ENCODE data around the gene DOCK2.

DOCK2 gene

DNA sequence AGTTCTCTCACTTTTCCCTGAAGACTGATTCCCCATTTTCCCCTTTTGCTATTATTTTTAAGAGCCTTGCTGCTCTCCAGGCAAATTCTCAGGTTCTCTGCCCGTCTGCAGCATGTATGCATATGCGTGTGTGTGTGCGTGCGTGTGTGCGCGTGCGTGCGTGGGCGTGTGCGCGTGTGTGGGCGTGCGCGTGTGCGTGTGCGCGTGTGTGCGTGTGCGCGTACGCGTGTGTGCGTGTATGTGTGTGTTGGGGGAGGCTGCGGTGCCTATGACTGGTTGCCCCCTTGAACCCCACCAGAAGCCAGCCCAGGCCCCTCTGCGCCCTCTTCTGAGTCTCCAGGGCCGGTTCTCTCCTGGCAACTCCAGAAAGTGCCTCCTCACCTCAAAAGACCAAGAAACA lies 467.6 kb downstream of the DOCK2 start:
- no peak for FAIRE-seq

DNA sequence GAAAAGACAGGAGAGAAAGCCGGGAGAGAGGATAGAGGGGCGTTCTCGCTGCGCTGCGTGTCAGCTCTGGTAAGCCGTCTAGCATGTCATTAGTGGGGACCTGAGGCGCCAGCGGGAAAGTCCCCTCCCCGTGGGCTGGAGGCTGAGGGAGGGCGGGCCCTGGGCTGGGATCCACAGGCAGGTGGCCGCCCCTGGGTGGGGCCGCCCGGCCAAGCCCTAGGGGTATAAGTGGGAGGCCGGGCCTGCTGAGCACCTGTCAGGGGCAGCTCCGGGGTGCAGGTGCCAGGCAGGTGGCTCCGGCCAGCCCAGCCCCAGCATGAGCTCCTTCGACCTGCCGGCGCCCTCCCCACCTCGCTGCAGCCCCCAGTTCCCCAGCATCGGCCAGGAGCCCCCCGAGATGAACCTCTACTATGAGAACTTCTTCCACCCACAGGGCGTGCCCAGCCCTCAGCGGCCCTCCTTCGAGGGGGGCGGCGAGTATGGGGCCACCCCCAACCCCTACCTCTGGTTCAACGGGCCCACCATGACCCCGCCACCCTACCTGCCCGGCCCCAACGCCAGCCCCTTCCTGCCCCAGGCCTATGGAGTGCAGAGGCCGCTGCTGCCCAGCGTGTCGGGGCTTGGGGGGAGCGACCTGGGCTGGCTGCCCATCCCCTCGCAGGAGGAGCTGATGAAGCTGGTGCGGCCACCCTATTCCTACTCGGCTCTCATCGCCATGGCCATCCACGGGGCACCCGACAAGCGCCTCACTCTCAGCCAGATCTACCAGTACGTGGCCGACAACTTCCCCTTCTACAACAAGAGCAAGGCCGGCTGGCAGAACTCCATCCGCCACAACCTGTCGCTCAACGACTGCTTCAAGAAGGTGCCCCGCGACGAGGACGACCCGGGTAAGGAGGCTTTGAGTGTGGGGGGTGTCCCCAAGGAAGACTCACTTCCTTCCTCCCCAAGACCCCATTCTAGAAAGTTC lies 468.9 kb downstream of the DOCK2 start, which contains the start of gene FOXI1:
Gene FOXI1, plus strand, starts transcription at position 256 of the 970 bp plus-strand sequence. Its CDS starts 61 bp downstream, at position 317.
- no peak for DNase-seq (ENCODE audit: insufficient read length, low spot score)
- no peak for FAIRE-seq

More for the DNA sequence above, 467.6 kb downstream of the DOCK2 start:
- no peak for DNase-seq (ENCODE audit: insufficient read length, low spot score)

DNA sequence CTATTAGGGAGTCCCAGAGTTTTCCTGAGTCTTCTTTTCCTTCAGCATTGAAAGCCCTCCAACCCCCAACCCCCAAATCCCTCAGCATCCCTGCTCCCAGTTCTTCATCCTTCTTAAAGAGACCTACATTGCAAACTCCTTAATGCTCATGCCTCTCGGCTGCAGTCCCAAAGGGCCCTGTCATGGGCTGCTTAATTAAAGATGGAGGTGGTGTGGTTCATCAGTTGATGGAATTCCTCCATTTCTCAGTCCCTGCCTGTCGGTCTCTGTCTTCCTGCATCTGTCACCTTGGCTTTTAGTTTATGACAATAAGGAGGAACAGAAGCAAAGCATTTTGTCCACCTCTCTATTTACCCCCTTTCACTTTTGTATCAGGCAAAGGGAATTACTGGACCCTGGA lies 470.6 kb downstream of the DOCK2 start:
- DNase-seq (ENCODE audit: insufficient read length, low spot score), result no peak
- no peak for FAIRE-seq

DNA sequence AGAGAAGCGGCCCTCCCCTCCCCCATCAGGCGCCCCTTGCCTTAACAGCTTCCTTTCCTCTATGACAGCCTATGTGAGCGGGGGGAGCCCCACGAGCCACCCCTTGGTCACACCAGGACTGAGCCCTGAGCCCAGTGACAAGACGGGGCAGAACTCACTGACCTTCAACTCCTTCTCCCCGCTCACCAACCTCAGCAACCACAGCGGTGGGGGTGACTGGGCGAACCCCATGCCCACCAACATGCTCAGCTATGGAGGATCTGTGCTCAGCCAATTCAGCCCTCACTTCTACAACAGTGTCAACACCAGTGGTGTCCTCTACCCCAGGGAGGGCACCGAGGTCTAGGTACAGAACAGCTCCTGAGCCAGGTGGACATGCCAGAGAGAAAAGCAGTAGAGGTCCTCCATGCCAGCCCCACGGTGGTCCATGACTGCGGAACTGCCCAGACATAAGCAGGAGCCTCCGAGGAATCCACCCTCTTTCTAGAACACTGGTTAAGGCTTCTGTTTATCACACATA lies 471.3 kb downstream of the DOCK2 start:
- DNase-seq (ENCODE audit: insufficient read length, low spot score) (no peak), FAIRE-seq (no peak)

DNA sequence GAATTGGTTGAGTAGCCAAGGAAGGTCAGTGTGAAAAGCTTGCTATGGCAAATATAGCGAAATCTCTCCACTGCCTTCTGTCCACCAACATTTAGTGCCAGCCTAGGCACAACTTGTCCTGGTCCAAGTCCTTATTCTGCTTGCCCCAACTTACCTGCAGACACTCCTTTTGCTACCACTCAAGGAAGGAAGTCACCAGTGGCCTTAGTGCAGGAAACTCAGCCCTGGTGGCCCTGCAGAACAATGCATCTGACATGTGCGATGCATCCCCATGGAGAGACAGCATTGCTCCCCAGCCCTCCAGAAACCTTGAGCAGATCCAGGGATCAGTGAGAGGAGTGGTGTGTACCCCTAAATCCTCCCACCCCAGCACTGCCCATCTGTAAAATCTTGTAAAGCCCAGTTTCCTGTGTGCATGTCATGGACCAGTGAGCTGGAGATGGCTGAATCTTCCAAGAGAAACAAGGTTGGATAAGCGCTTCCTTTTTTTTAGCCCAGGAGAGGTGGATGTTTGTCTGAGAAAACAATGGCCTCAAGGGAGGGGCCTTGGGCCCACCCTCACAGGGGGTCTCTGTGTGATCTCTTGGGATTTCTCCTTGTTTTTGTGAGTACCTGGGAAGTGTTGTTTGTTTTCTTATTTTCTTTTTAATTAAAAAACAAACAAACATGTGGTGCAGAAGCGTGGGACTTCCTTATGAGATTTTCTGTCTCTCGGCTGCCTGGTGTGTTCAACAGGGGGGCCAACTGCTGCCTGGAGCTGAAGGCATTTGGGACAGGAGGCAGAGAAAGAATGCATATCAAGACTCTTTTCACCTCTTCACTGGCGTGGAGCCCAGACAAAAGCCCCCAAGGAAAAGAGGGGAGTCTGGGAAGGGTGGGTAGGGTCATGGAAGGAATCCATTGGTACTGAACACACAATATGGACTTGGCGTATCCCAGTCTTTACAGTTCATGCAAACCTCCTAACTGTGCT lies 472.3 kb downstream of the DOCK2 start:
- DNase-seq (ENCODE audit: insufficient read length, low spot score), result no peak
- no peak for FAIRE-seq

DNA sequence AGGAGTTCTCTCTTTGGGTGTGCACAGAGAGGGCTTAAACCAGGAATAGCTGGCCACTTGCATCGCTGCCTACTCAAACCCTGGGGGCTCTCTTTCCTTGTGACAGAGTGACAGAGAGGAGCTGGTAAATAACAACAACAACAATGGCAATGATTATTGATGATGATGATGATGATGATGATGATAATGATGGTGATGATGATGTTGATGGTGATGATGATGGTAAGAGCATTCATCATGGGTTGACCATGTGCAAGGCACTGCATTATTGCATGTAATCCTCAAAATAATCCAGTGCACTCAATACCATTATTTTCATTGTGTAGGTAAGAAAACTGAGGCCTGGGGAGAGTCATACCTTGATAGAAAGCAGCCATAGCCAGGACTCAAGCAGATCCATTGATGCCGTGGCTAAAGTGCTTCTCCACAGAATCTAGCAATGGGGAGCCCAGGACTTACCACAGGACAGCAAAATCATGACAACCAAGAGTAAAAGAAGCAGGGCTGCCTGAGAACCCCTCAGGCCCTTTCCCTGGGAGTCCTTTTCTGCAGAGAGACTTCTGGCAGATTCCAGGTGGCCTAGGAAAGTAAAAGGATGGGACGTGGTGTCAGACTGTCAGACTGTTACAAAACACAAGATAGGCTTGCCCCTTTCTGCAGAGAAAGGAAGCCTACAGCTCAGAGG lies 473.5 kb downstream of the DOCK2 start:
- DNase-seq (ENCODE audit: insufficient read length, low spot score) (no peak), FAIRE-seq (no peak)

DNA sequence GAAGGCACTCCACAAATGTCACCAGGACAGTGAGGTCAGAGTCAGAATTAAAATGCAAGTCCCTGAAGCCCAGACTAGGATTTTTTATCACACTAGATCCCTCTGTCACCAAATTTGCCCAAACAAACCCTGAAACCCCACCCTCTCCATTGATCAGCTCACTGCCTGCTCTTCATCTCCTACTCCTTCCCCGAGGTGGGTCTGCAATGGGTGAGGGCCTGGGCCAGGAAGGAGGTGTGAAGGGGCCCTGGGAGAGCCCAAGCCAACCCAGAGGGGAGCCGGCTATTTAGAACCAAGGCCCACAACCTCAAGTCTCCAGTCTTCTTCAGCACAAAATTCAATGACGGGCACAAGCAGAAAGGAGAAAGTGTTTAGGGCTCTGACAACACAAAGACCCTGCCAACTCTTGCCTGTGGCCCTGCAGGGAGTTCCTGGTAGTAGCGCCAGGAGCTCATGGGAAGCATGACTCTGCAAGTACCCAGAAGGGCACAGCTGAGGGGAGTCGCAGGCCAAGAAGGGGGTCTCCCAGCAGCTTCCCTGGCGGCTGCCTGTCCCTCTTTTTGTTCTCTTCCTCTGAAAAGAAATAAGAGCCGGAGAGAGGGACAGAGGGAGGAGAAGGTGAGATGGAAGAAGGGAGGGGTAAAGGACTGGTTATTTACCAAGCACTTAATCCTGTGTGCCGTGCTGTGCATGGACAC lies 474.2 kb downstream of the DOCK2 start:
- DNase-seq (ENCODE audit: insufficient read length, low spot score) (no peak), FAIRE-seq (no peak)

DNA sequence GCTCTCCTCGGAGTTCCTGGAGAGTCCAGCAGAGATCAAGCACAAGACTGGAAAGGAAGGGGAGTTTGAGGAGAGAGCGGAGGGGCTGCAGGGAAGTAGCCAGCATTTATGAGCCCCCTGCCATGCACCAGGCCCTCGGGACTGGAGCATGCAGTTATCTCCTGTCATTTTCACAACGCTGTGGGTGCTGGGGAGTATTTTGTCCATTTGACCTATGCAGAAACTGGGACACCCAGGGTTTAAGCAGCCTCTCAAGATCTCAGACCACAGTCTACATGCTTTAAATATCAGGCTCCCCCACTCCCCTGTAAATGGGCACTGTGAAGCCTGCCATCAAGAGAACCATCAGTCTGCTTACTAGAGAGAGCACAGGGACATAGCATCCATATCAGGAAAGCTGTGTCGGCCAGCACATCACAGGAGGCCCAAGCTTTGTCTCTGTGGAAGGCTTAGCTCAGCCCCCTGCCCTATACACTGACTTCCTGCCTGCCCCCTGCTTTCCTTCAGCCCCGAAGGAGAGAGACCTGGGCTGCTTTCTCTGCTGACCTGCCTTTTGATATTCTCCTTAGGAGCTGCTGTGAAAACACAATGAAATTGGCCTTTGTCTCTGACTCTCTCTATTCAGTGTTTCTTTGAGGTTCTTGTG lies 475.9 kb downstream of the DOCK2 start:
- DNase-seq (ENCODE audit: insufficient read length, low spot score), result no peak
- no peak for FAIRE-seq

DNA sequence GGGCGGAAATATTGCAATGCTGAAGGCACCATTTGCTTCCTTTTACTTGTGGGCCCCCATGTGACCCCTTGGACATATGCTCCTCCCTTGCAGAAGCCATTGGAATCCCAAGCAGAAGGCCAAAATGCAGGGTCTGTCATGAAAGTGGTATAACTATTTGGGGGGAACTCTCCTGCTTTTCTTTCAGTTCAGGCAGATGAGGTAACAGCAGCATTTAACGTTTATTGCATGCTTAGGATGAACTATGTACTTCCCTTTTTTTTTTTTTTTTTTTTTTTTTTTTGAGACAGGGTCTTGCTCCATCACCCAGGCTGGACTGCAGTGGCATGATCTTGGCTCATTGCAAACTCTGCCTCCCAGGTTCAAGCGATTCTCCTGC lies 476.4 kb downstream of the DOCK2 start:
- FAIRE-seq, result no peak
- DNase-seq (ENCODE audit: insufficient read length, low spot score), result no peak

DNA sequence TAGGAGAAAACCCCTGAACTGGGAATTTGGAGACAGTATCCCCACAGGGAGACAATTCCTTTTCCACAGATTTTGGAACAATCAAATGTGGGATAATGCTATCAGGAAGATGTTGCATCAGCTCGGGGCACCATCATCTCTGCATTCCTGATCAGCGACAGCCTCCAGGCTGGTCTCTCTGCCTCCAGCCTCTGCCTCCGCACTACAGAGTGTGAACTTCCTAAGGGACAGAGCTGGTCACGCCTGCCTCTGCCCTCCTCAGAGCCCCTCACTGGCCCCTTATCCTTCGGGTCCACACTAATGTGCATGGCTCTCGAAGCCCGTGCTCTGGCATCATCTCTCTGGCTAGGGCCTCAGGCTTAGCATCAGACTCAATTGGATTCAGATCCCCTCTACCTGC lies 477.2 kb downstream of the DOCK2 start:
- FAIRE-seq (no peak), DNase-seq (ENCODE audit: insufficient read length, low spot score) (no peak)

DNA sequence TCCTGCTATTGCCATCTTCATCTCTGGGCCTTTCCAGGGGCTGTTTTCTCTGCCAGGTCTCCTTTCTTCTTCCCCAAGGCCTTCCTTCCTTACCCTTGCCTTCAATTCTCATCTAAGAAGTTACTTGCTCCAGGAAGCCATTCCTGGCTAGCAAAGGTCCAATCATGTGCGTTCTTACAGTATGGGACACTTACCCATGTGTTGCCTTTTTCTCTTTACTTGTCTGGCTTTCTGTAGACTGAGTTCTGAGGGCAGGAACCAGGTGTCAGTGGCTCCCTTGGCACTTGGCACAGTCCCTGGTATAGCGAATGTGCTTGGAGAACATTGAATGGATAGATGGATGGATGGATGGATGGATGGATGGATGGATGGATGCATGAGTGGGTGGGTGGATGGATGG lies 478.9 kb downstream of the DOCK2 start:
- DNase-seq (ENCODE audit: insufficient read length, low spot score), result no peak

DNA sequence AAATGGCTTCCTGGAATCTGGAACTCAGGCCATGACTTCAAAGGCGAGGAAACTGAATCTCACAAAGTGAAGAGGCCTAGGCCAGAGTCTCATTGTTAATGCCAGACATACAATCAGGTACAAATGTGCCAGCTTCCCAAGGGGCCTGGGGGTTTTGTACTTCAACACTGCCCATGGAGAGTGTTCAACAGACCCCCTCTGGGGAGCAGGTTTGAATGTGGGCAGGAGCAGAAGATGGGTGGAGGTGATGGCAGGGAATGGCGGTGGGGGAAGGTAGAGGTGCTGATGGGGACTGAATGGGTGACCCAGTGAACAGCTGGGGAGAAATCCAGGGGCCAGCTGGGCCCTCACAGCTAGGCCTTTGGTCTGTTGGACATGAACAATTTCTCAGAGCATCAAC lies 480.7 kb downstream of the DOCK2 start:
- FAIRE-seq (no peak), DNase-seq (ENCODE audit: insufficient read length, low spot score) (no peak)

More for the DNA sequence above, 478.9 kb downstream of the DOCK2 start:
- FAIRE-seq, result no peak

DNA sequence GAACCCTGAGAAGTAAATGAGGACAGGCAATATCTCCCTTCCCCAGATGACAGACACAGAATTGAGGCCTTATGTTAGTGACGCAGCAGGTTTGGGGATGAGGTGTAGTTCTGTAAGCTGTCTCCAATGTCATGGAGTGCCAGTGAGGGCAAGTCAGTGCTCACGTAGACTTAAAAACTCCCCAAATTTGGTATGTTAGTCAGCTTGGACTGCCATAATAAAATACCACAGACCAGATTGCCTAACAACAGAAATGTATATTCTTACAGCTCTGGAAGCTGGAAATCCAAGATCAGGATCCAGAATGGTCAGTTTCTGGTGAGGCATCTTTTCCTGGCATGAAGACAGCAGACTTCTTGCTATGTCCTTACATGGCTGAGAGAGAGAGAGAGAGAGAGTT lies 483.5 kb downstream of the DOCK2 start:
- DNase-seq (ENCODE audit: insufficient read length, low spot score) (no peak), FAIRE-seq (no peak)

DNA sequence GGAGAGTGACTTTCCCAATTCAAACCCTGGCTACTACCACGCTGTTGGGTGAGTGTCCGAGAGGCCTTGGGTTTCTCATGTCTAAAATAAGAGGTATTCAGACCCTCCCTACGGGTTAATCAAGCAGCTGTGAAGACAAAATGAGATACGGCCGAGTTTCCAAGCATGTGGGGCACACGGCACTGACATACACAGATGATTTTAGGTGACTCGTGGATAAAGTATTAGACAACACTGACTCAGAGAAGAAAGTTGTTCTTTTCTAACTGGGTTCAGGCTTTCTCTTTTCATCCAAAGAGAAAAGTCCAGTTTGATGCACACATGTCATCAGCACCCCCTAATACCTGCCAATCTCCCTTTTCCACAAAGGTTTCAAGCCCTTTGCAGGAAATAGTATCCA lies 484.2 kb downstream of the DOCK2 start:
- no peak for DNase-seq (ENCODE audit: insufficient read length, low spot score)
- no peak for FAIRE-seq

DNA sequence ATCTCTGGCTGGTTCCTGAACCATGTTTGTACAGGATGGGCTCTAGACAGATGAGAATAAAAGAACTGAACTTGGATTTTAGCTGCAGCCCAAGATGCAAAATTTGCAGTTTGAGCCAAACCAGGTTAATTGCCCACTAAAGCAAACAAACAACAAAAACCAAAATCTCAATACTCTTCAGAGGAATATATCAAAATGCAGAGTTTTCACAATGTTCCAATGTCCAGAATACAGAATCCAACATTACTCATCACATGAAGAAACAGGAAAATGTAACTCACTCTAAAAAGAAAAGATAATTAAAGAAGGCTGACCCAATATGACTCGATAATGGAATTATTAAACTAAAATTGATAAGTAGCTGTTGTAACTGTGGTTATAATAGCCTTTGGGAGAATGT lies 489.0 kb downstream of the DOCK2 start:
- FAIRE-seq, result no peak
- DNase-seq (ENCODE audit: insufficient read length, low spot score), result no peak

DNA sequence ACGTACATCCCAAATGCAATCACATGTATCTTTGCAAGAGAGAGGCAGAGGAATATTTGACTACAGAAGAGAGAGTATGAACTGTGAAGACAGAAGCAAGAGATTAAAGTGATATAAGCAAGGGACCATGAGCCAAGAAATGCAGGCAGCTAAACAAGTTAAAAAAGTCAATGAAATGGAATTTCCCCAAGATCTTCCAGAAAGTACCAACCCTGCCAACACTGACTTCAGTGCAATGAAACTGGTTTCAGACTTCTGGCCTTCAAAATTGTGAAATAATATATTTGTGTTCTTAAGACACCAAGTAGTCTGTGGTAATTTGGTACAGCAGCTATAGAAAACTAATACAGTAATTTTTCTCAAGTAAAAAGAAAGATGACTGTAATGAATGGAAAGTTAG lies 489.6 kb downstream of the DOCK2 start:
- no peak for FAIRE-seq
- no peak for DNase-seq (ENCODE audit: insufficient read length, low spot score)

DNA sequence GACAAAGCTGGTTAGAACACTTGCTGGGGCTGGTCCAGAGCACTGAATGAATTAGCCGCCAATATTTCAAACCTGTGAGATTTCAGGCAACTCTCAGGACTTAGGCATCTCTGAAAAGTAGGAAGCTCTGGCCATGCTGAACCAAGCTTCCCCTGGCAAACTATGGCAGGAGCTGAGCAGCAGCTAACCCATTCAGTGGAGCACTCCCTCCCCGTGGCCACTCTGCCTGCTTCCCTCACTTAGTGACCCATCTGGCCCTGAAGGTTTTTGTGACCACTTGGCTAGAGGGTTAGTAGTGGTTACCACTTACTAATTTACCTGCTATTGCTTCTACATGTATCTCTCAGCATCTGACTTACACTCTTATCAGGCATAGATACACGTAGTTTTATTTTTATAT lies 494.2 kb downstream of the DOCK2 start:
- FAIRE-seq, result no peak
- DNase-seq (ENCODE audit: insufficient read length, low spot score), result no peak

DNA sequence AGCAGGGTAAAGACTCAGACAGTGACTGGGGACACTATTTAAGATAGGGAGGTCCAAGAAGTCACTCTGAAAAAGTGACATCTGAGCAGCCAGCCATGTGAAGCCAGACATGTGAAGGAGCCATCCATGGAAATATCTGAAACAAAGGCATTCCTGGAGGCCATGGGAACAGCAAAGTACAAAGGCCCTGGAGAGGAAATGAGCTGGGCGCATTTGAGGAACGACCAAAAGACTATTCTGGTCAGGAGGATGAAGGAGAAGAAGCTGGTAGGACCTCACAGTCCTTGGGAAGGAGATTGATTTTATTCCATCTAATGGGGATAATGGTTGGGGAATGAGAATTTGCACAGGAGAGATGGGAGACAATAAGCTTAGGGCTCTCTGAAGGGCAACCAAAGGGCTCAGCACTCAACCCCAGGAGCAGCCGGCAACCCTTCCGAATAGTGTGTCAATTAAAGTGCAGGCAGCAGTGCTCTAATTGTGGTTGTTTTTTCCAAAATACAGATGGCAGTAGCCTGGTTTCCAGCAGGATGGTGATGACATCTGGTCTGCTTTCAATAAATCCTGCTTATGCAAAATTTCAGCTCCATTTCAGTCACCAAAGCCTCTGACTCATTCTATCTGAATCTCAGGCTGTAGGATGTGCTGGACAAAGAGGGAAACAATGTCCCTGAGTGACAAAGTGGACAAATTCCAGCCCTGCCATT lies 495.3 kb downstream of the DOCK2 start:
- FAIRE-seq, result no peak

More for the DNA sequence above, 495.3 kb downstream of the DOCK2 start:
- no peak for DNase-seq (ENCODE audit: insufficient read length, low spot score)

All from GM19239 (cell line).